Endometrial microvascular endothelial cells (primary cell): ENCODE data around the gene FUT3. TPM values are rescaled to one million over a fixed set of nuclear protein-coding genes. Genes with fewer than 3 reads are reported as not detected.

Experiments
- in situ Hi-C: cut with HindIII; loops from 2 replicates; pipeline ENCODE4 v1.10.0; 2017; ENCODE audit warnings: low sequenced_read_pairs, low pct_unique_long_range_greater_than_20kb; ENCODE audit errors: inconsistent ontology term
- total RNA-seq: library from RNA; depleted of rRNA; stranded (reverse); fragments of >200 nt; gene quantifications from one replicate; pipeline ENCODE4 v1.2.3, GENCODE V29; 2015; ENCODE audit errors: inconsistent ontology term

The FUT3 gene
- total RNA-seq, 1 donor from 2014 or later = not detected

- in situ Hi-C loops = no loop called here
Observed at GRCh38 chr19:5828661-5829566, 22.3 kb downstream of the FUT3 start.

GRCh38 chr19:5827891-5828660 is 23.2 kb downstream of the FUT3 start:
- in situ Hi-C loops = no loop called here

GRCh38 chr19:5827342-5827890 is 23.8 kb downstream of the FUT3 start:
- in situ Hi-C loops = no loop called here

- in situ Hi-C loops = no loop called here
Observed at GRCh38 chr19:5826531-5827341, 24.5 kb downstream of the FUT3 start.

- in situ Hi-C loops = no loop called here
Observed at GRCh38 chr19:5825178-5825577, 26.1 kb downstream of the FUT3 start.

GRCh38 chr19:5824751-5825150 is 26.5 kb downstream of the FUT3 start:
- in situ Hi-C loops = no loop called here

GRCh38 chr19:5823579-5824281 is 27.5 kb downstream of the FUT3 start:
- in situ Hi-C loops = no loop called here

GRCh38 chr19:5822181-5822844 is 28.9 kb downstream of the FUT3 start:
- in situ Hi-C loops = no loop called here

- in situ Hi-C loops = no loop called here
Observed at GRCh38 chr19:5821521-5822180, 29.6 kb downstream of the FUT3 start.

- in situ Hi-C loops = no loop called here
Observed at GRCh38 chr19:5820785-5821184, 30.5 kb downstream of the FUT3 start.

- in situ Hi-C loops = no loop called here
Observed at GRCh38 chr19:5818594-5818993, 32.7 kb downstream of the FUT3 start.

GRCh38 chr19:5817218-5817617 is 34.0 kb downstream of the FUT3 start:
- in situ Hi-C loops = no loop called here

GRCh38 chr19:5814852-5815246 is 36.4 kb downstream of the FUT3 start:
- in situ Hi-C loops = no loop called here

- in situ Hi-C loops = no loop called here
Observed at GRCh38 chr19:5814123-5814851, 37.0 kb downstream of the FUT3 start.

GRCh38 chr19:5811117-5811516 is 40.1 kb downstream of the FUT3 start:
- in situ Hi-C loops = no loop called here

GRCh38 chr19:5809469-5809868 is 41.8 kb downstream of the FUT3 start:
- in situ Hi-C loops = no loop called here

- in situ Hi-C loops = no loop called here
Observed at GRCh38 chr19:5809053-5809452, 42.2 kb downstream of the FUT3 start.
